IgD-negative memory B cell (primary cell): ENCODE data around the gene CIBAR2. TPM values are rescaled to one million over a fixed set of nuclear protein-coding genes. Genes with fewer than 3 reads are reported as not detected.

Source experiments
- H3K27ac Mint-ChIP-seq, 3 donors: one replicate each; pipeline ENCODE4 v1.8.0; 2020 to 2022; ENCODE audit warnings: mild to moderate bottlenecking in 3 of 3, mixed read lengths in 3 of 3, moderate library complexity in 1 of 3
- H3K27me3 Mint-ChIP-seq: one replicate; pipeline ENCODE4 v1.8.0; 2021; ENCODE audit warnings: mixed read lengths
- H3K36me3 Mint-ChIP-seq: one replicate; pipeline ENCODE4 v1.8.0; 2020; ENCODE audit warnings: mild to moderate bottlenecking, mixed read lengths
- H3K4me1 Mint-ChIP-seq, 3 donors: one replicate each; pipeline ENCODE4 v1.8.0; 2020 to 2022; ENCODE audit warnings: mixed read lengths in 3 of 3, mild to moderate bottlenecking in 1 of 3
- H3K4me3 Mint-ChIP-seq, 4 donors: one replicate each; pipeline ENCODE4 v1.8.0; 2020 to 2022; ENCODE audit warnings: mild to moderate bottlenecking in 4 of 4, mixed read lengths in 4 of 4, moderate library complexity in 3 of 4
- H3K9me3 Mint-ChIP-seq, 3 donors: one replicate each; pipeline ENCODE4 v1.8.0; 2020 to 2021; ENCODE audit warnings: mixed read lengths in 3 of 3, mild to moderate bottlenecking in 1 of 3
- polyA plus RNA-seq: library from polyadenylated mRNA; unstranded; fragments of 300-500 nt; fragmentation: Illumina TruSeq; gene quantifications from one replicate; pipeline ENCODE4 v1.2.3, GENCODE V29; 2021

Gene CIBAR2
- polyA plus RNA-seq, 1 donor from 2014 or later: not detected

GRCh38 chr16:85107083-85107482 lies 5.2 kb downstream of the CIBAR2 start:
- Mint-ChIP-seq H3K4me1 (peaks cover 7 to 13% (median 9%) of the 10 kb centered on the region in 3 donors), H3K4me3 (no peak overlapping the region), H3K36me3 (no peaks in the 10 kb centered on the region), H3K27me3 (peaks cover 10% of the 10 kb centered on the region), H3K9me3 (no peaks in the 10 kb centered on the region), H3K27ac (no peak overlapping the region)

GRCh38 chr16:85105475-85105874 lies 6.8 kb downstream of the CIBAR2 start:
- Mint-ChIP-seq H3K36me3 (no peaks in the 10 kb centered on the region), H3K4me1 (peaks cover 9 to 15% (median 10%) of the 10 kb centered on the region in 3 donors), H3K4me3 (no peak overlapping the region), H3K9me3 (no peaks in the 10 kb centered on the region), H3K27me3 (peaks cover 10% of the 10 kb centered on the region), H3K27ac (peak overlapping the region; percentile 16 to 91 (median 68))

- peak overlapping the region in 2 of 4 donors; percentile 47 to 90 for H3K4me3 Mint-ChIP-seq
- H3K27ac Mint-ChIP-seq: peak overlapping the region in 2 of 3 donors; percentile 68 to 91
- H3K4me1 Mint-ChIP-seq: peaks cover 9 to 15% (median 10%) of the 10 kb centered on the region in 3 donors
- no peaks in the 10 kb centered on the region for H3K9me3 Mint-ChIP-seq
- no peaks in the 10 kb centered on the region for H3K36me3 Mint-ChIP-seq
- peaks cover 10% of the 10 kb centered on the region for H3K27me3 Mint-ChIP-seq
Measured at GRCh38 chr16:85104821-85105391, 7.4 kb downstream of the CIBAR2 start.

GRCh38 chr16:85104147-85104546 lies 8.1 kb downstream of the CIBAR2 start:
- Mint-ChIP-seq H3K4me1 (peaks cover 9 to 15% (median 10%) of the 10 kb centered on the region in 3 donors), H3K9me3 (no peaks in the 10 kb centered on the region), H3K27ac (peak overlapping the region in 2 of 3 donors; percentile 57 to 91), H3K27me3 (peaks cover 10% of the 10 kb centered on the region), H3K36me3 (no peaks in the 10 kb centered on the region), H3K4me3 (peak overlapping the region in 1 of 4 donors; percentile 83)

GRCh38 chr16:85103114-85104079 lies 8.9 kb downstream of the CIBAR2 start:
- Mint-ChIP-seq H3K27ac (peak overlapping the region in 2 of 3 donors; percentile 57 to 91), H3K36me3 (no peaks in the 10 kb centered on the region), H3K4me3 (peak overlapping the region in 1 of 4 donors; percentile 83), H3K9me3 (no peaks in the 10 kb centered on the region), H3K4me1 (peaks cover 9 to 15% (median 10%) of the 10 kb centered on the region in 3 donors), H3K27me3 (peaks cover 11% of the 10 kb centered on the region)

GRCh38 chr16:85101956-85102630 lies 10.2 kb downstream of the CIBAR2 start:
- no peaks in the 10 kb centered on the region for H3K36me3 Mint-ChIP-seq

GRCh38 chr16:85100265-85100664 lies 12.0 kb downstream of the CIBAR2 start:
- H3K4me1 Mint-ChIP-seq: peaks cover 7 to 13% (median 9%) of the 10 kb centered on the region in 3 donors
- H3K27ac Mint-ChIP-seq: peak overlapping the region in 1 of 3 donors; percentile 74
- H3K4me3 Mint-ChIP-seq: no peak overlapping the region
- no peaks in the 10 kb centered on the region for H3K36me3 Mint-ChIP-seq
- no peaks in the 10 kb centered on the region for H3K9me3 Mint-ChIP-seq
- peaks cover 8% of the 10 kb centered on the region for H3K27me3 Mint-ChIP-seq

More at GRCh38 chr16:85101956-85102630, 10.2 kb downstream of the CIBAR2 start:
- no peak overlapping the region for H3K27ac Mint-ChIP-seq
- H3K4me1 Mint-ChIP-seq: peaks cover 9 to 15% (median 10%) of the 10 kb centered on the region in 3 donors
- H3K9me3 Mint-ChIP-seq: no peaks in the 10 kb centered on the region
- H3K27me3 Mint-ChIP-seq: peaks cover 11% of the 10 kb centered on the region
- H3K4me3 Mint-ChIP-seq: no peak overlapping the region

GRCh38 chr16:85098565-85098964 lies 13.7 kb downstream of the CIBAR2 start:
- H3K9me3 Mint-ChIP-seq: no peaks in the 10 kb centered on the region
- no peak overlapping the region for H3K4me3 Mint-ChIP-seq

GRCh38 chr16:85096921-85097320 lies 15.4 kb downstream of the CIBAR2 start:
- Mint-ChIP-seq H3K4me1 (peaks cover 0 to 2% (median under 1%) of the 10 kb centered on the region in 3 donors), H3K27ac (no peak overlapping the region), H3K4me3 (no peak overlapping the region), H3K27me3 (peaks cover 1% of the 10 kb centered on the region), H3K9me3 (no peaks in the 10 kb centered on the region), H3K36me3 (no peaks in the 10 kb centered on the region)

More at GRCh38 chr16:85098565-85098964, 13.7 kb downstream of the CIBAR2 start:
- peaks cover 4 to 6% (median 4%) of the 10 kb centered on the region in 3 donors for H3K4me1 Mint-ChIP-seq
- H3K36me3 Mint-ChIP-seq: no peaks in the 10 kb centered on the region
- H3K27ac Mint-ChIP-seq: no peak overlapping the region
- H3K27me3 Mint-ChIP-seq: peaks cover 5% of the 10 kb centered on the region

- no peaks in the 10 kb centered on the region for H3K9me3 Mint-ChIP-seq
Measured at GRCh38 chr16:85094812-85095211, 17.5 kb downstream of the CIBAR2 start.

GRCh38 chr16:85094176-85094805 lies 18.0 kb downstream of the CIBAR2 start:
- H3K9me3 Mint-ChIP-seq: no peaks in the 10 kb centered on the region
- H3K4me1 Mint-ChIP-seq: no peaks in the 10 kb centered on the region
- peaks cover 1% of the 10 kb centered on the region for H3K27me3 Mint-ChIP-seq
- no peaks in the 10 kb centered on the region for H3K36me3 Mint-ChIP-seq
- H3K27ac Mint-ChIP-seq: no peak overlapping the region
- no peak overlapping the region for H3K4me3 Mint-ChIP-seq

More at GRCh38 chr16:85094812-85095211, 17.5 kb downstream of the CIBAR2 start:
- peaks cover 1% of the 10 kb centered on the region for H3K27me3 Mint-ChIP-seq
- no peaks in the 10 kb centered on the region for H3K36me3 Mint-ChIP-seq
- no peak overlapping the region for H3K27ac Mint-ChIP-seq
- H3K4me1 Mint-ChIP-seq: no peaks in the 10 kb centered on the region
- no peak overlapping the region for H3K4me3 Mint-ChIP-seq

- no peaks in the 10 kb centered on the region for H3K4me1 Mint-ChIP-seq
- no peaks in the 10 kb centered on the region for H3K27me3 Mint-ChIP-seq
- H3K9me3 Mint-ChIP-seq: no peaks in the 10 kb centered on the region
- no peak overlapping the region for H3K4me3 Mint-ChIP-seq
- H3K36me3 Mint-ChIP-seq: no peaks in the 10 kb centered on the region
- H3K27ac Mint-ChIP-seq: no peak overlapping the region
Measured at GRCh38 chr16:85093705-85094104, 18.6 kb downstream of the CIBAR2 start.

GRCh38 chr16:85092851-85093250 lies 19.4 kb downstream of the CIBAR2 start:
- no peaks in the 10 kb centered on the region for H3K27me3 Mint-ChIP-seq
- H3K36me3 Mint-ChIP-seq: no peaks in the 10 kb centered on the region
- H3K27ac Mint-ChIP-seq: no peak overlapping the region
- no peak overlapping the region for H3K4me3 Mint-ChIP-seq
- H3K9me3 Mint-ChIP-seq: no peaks in the 10 kb centered on the region
- no peaks in the 10 kb centered on the region for H3K4me1 Mint-ChIP-seq

- Mint-ChIP-seq H3K4me3 (no peak overlapping the region), H3K27me3 (no peaks in the 10 kb centered on the region), H3K9me3 (no peaks in the 10 kb centered on the region), H3K4me1 (no peaks in the 10 kb centered on the region), H3K27ac (no peak overlapping the region), H3K36me3 (no peaks in the 10 kb centered on the region)
Measured at GRCh38 chr16:85092309-85092708, 20.0 kb downstream of the CIBAR2 start.
